Occipital lobe (tissue), 2 donors: ENCODE measurements around the gene PTER. TPM values are rescaled to one million over a fixed set of nuclear protein-coding genes. Genes with fewer than 3 reads are reported as not detected.

ENCODE experiments used
- DNase-seq: peaks from one replicate; lab custom pipeline; 2025; lab: John Stamatoyannopoulos, UW
- total RNA-seq: library from RNA; depleted of rRNA; stranded (reverse); fragments of >200 nt; gene quantifications from one replicate; pipeline ENCODE4 v1.2.3, GENCODE V29; 2014

Gene PTER
- total RNA-seq, 1 donor from 2014 or later = 0.62 TPM

GRCh38 chr10:16470747-16471146 lies 33.9 kb downstream of the PTER start:
- DNase-seq = no peak

- DNase-seq = no peak
Observed at GRCh38 chr10:16472828-16473227, 36.0 kb downstream of the PTER start.

GRCh38 chr10:16477757-16478156 lies 40.9 kb downstream of the PTER start:
- DNase-seq = no peak

GRCh38 chr10:16478801-16479200 lies 42.0 kb downstream of the PTER start:
- no peak for DNase-seq

GRCh38 chr10:16481052-16481728 lies 44.4 kb downstream of the PTER start:
- no peak for DNase-seq

GRCh38 chr10:16483241-16483917 lies 46.6 kb downstream of the PTER start:
- no peak for DNase-seq

GRCh38 chr10:16490511-16490910 lies 53.7 kb downstream of the PTER start:
- no peak for DNase-seq

GRCh38 chr10:16491933-16492332 lies 55.1 kb downstream of the PTER start:
- no peak for DNase-seq

GRCh38 chr10:16493884-16494536 lies 57.2 kb downstream of the PTER start:
- DNase-seq = no peak

GRCh38 chr10:16497911-16498310 lies 61.1 kb downstream of the PTER start:
- DNase-seq = no peak

GRCh38 chr10:16505161-16505560 lies 68.4 kb downstream of the PTER start:
- no peak for DNase-seq

GRCh38 chr10:16509996-16510395 lies 73.2 kb downstream of the PTER start:
- DNase-seq = peak; percentile 5

GRCh38 chr10:16510843-16511242 lies 74.0 kb downstream of the PTER start:
- DNase-seq = no peak

GRCh38 chr10:16518822-16519221 lies 82.0 kb downstream of the PTER start:
- no peak for DNase-seq

GRCh38 chr10:16519250-16519907 lies 82.6 kb downstream of the PTER start:
- no peak for DNase-seq

- DNase-seq = no peak
Observed at GRCh38 chr10:16519908-16520861, 83.4 kb downstream of the PTER start.

GRCh38 chr10:16520900-16521299 lies 84.1 kb downstream of the PTER start:
- peak; percentile 3 for DNase-seq

- DNase-seq = peak; percentile 32
Observed at GRCh38 chr10:16521311-16522016, 84.7 kb downstream of the PTER start, which contains the start of gene C1QL3. TSS of gene C1QL3 (minus strand) at chr10:16521879. CDS start at chr10:16521065, 814 bp downstream.

GRCh38 chr10:16527452-16527851 lies 90.6 kb downstream of the PTER start:
- DNase-seq = no peak

GRCh38 chr10:16529853-16530252 lies 93.0 kb downstream of the PTER start:
- DNase-seq = no peak
